HG03025 (cell line): ENCODE results near the gene ATP1A1.

Experiments used
- ATAC-seq: cut with Tn5 transposase; IDR thresholded peaks from one replicate; pipeline ENCODE4 v1.9.1; 2021; ENCODE audit warnings: mild to moderate bottlenecking, moderate library complexity; ENCODE audit not compliant: unreplicated experiment, low FRiP score

ATP1A1 gene

GRCh38 chr1:116368241-116368640, 4.8 kb upstream of the ATP1A1 start:
- no peak for ATAC-seq

GRCh38 chr1:116370181-116370580, 2.9 kb upstream of the ATP1A1 start:
- no peak for ATAC-seq

- ATAC-seq, result no peak
Observed at GRCh38 chr1:116371752-116372151, 1.3 kb upstream of the ATP1A1 start.

- ATAC-seq, result no peak
Observed at GRCh38 chr1:116372191-116372590, 853 bp upstream of the ATP1A1 start.

- peak; percentile 9 for ATAC-seq
Observed at GRCh38 chr1:116373431-116374352, 648 bp downstream of the ATP1A1 start.

- ATAC-seq, result no peak
Observed at GRCh38 chr1:116374353-116375147, 1.5 kb downstream of the ATP1A1 start.

- ATAC-seq, result no peak
Observed at GRCh38 chr1:116375148-116375886, 2.3 kb downstream of the ATP1A1 start.

GRCh38 chr1:116375887-116376728, 3.1 kb downstream of the ATP1A1 start:
- ATAC-seq, result no peak

- no peak for ATAC-seq
Observed at GRCh38 chr1:116376729-116377086, 3.7 kb downstream of the ATP1A1 start.

- ATAC-seq, result peak; percentile 57
Observed at GRCh38 chr1:116377541-116378529, 4.8 kb downstream of the ATP1A1 start.

- no peak for ATAC-seq
Observed at GRCh38 chr1:116379057-116379630, 6.1 kb downstream of the ATP1A1 start.

GRCh38 chr1:116379674-116380498, 6.8 kb downstream of the ATP1A1 start:
- ATAC-seq, result no peak

GRCh38 chr1:116380499-116381242, 7.6 kb downstream of the ATP1A1 start:
- no peak for ATAC-seq

- no peak for ATAC-seq
Observed at GRCh38 chr1:116382321-116382720, 9.3 kb downstream of the ATP1A1 start.

- ATAC-seq, result no peak
Observed at GRCh38 chr1:116382857-116383483, 9.9 kb downstream of the ATP1A1 start.

GRCh38 chr1:116386042-116386441, 13.0 kb downstream of the ATP1A1 start:
- ATAC-seq, result no peak
